Prostate gland (tissue), 2 donors: Measurements from ENCODE around the gene SRPK3. TPM values are rescaled to one million over a fixed set of nuclear protein-coding genes. Genes with fewer than 3 reads are reported as not detected.

ENCODE experiments used
- DNase-seq: peaks from one replicate; pipeline ENCODE4 v3.0.0-alpha.2; 2019; ENCODE audit warnings: low spot score
- H3K27ac ChIP-seq, 2 donors: fragments of 200-600 bp; sonication (generic); 2 replicates each; pipeline ENCODE4 v1.5.1; 2017 to 2019
- H3K27me3 ChIP-seq: fragments of 200-600 bp; sonication (generic); replicated peaks from 2 replicates; pipeline ENCODE4 v1.5.1; 2019; ENCODE audit not compliant: insufficient read depth
- H3K36me3 ChIP-seq, 2 donors: fragments of 200-600 bp; sonication (generic); 1 replicate in 1 of 2; 2 replicates in 1 of 2; pipeline versions ENCODE4 v1.5.1 to v1.8.1; 2017 to 2019
- H3K4me1 ChIP-seq: fragments of 200-600 bp; sonication (generic); replicated peaks from 2 replicates; pipeline ENCODE4 v1.5.1; 2019
- H3K4me3 ChIP-seq, 2 donors: fragments of 200-600 bp; sonication (generic); 2 replicates each; pipeline ENCODE4 v1.5.1; 2017 to 2019
- H3K9me3 ChIP-seq: fragments of 200-600 bp; sonication (generic); 2 replicates; pipeline ENCODE4 v1.5.1; 2017
- POLR2A ChIP-seq: fragments of 450-650 bp; IDR thresholded peaks from one replicate; pipeline ENCODE4 v1.6.1; 2016; ENCODE audit warnings: antibody characterized with exemption, mild to moderate bottlenecking
- POLR2AphosphoS5 ChIP-seq: sonication (generic); formaldehyde crosslinking; IDR thresholded peaks from one replicate; pipeline ENCODE4 v1.6.1; 2017; ENCODE audit warnings: antibody characterized with exemption
- WGBS: methylation state at CpG from one replicate; pipeline ENCODE4 v1.1.5; 2018; 5-methylcytosine and 5-hydroxymethylcytosine counted together
- intact Hi-C: fragments of 100-400 bp; cut with DNase I; formaldehyde crosslinking; loops from one replicate; pipeline ENCODE4 v1.14.2; 2022
- total RNA-seq, 2 donors: library from RNA; depleted of rRNA; stranded (reverse); fragments of >200 nt; gene quantifications; one replicate each; pipeline ENCODE4 v1.1.0, GENCODE V29; 2016
- TF ChIP-seq, protein P1 (sequence below), 4 experiments: fragments of 200-600 bp in 2 of 4; fragments of 450-650 bp in 2 of 4; sonication (generic) in 2 of 4; IDR thresholded peaks; 1 replicate in 3 of 4; 2 replicates in 1 of 4; pipeline ENCODE4 v1.5.1; 2016 to 2019; ENCODE audit warnings: antibody characterized with exemption in 4 of 4, mild to moderate bottlenecking in 2 of 4, moderate library complexity in 2 of 4

Gene SRPK3
- total RNA-seq, 2 donors from 2014 or later, result 1.4 to 2.7 TPM

DNA sequence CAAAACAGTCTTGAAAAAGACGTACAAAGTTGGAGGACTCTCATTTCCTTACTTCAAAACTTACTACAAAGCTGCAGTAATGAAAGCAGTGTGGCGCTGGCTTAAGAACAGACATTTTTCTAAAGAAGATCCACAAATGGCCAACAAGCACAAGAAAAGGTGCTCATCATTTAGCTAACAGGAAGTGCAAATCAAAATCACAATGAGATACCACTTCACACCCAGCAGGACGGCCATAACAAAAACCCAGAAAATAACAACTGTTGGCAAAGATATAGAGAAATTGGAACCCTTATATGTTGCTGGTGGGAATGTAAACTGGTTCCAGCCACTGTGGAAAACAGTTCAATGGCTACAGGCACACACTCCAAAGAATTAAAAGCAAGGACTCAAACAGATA lies 46.2 kb downstream of the SRPK3 start:
- H3K4me3 ChIP-seq, result no peak overlapping the region
- DNase-seq, result no peak
- H3K4me1 ChIP-seq, result no peaks in the 10 kb centered on the region
- no peaks in the 10 kb centered on the region for H3K27me3 ChIP-seq
- TF ChIP-seq POLR2AphosphoS5 (no peak), POLR2A (no peak)
- TF ChIP-seq, protein P1, sequence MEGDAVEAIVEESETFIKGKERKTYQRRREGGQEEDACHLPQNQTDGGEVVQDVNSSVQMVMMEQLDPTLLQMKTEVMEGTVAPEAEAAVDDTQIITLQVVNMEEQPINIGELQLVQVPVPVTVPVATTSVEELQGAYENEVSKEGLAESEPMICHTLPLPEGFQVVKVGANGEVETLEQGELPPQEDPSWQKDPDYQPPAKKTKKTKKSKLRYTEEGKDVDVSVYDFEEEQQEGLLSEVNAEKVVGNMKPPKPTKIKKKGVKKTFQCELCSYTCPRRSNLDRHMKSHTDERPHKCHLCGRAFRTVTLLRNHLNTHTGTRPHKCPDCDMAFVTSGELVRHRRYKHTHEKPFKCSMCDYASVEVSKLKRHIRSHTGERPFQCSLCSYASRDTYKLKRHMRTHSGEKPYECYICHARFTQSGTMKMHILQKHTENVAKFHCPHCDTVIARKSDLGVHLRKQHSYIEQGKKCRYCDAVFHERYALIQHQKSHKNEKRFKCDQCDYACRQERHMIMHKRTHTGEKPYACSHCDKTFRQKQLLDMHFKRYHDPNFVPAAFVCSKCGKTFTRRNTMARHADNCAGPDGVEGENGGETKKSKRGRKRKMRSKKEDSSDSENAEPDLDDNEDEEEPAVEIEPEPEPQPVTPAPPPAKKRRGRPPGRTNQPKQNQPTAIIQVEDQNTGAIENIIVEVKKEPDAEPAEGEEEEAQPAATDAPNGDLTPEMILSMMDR (IDR thresholded peaks at IDR 0.05), result no peak
- no peaks in the 10 kb centered on the region for H3K9me3 ChIP-seq
- WGBS, result 85% methylated on average over 3 of the region's 3 CpGs
- intact Hi-C loops, result no loop called here
- H3K27ac ChIP-seq, result no peak overlapping the region
- no peaks in the 10 kb centered on the region for H3K36me3 ChIP-seq

DNA sequence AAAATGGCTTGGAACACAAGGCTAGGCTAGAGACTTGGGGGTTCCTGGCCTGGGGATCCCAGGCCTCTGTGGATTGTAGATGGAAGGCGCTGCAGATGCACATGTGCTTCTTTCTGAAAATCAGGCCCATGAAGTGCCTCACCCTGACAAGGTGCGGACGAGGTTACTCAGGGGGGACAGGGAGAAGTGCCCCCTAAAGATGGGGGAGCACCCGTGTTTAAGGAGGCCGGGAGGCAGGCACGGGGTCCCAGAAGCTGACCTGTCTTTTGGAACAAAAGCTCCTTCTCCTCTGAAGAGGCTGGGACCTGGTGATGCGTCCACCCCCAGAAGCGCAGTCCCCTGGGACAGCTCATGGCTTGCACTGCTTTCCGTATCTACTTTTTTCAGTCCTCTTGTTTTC lies 47.1 kb downstream of the SRPK3 start:
- no peak overlapping the region for H3K27ac ChIP-seq
- TF ChIP-seq POLR2A (no peak), POLR2AphosphoS5 (no peak)
- TF ChIP-seq, protein P1 (IDR thresholded peaks at IDR 0.05), result no peak
- intact Hi-C loops, result no loop called here
- 91% methylated on average over 9 of the region's 9 CpGs for WGBS
- H3K9me3 ChIP-seq, result no peaks in the 10 kb centered on the region
- no peaks in the 10 kb centered on the region for H3K36me3 ChIP-seq
- H3K27me3 ChIP-seq, result no peaks in the 10 kb centered on the region
- no peak for DNase-seq
- no peak overlapping the region for H3K4me3 ChIP-seq
- no peaks in the 10 kb centered on the region for H3K4me1 ChIP-seq

DNA sequence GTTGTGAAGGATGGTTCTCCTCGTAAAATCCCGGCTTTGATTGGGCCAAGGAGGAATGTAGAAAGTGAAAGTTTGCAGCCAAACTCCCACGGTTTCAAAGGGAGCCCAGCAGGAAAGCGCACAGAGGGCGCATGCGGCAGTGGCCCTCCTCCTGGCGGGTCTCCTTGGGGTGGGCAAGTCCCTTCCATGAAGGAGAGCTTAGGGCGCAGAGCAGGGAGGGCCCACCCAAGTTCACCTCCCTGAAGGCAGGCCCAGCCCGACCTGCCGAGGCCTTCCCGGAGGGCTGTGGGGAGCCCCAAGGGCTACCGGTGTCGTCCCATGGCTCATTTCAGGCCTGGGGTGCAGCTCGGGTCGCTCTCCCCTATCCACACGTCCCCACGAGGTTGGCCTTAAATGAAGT lies 47.5 kb downstream of the SRPK3 start:
- H3K27ac ChIP-seq, result no peak overlapping the region
- TF ChIP-seq POLR2A (no peak), POLR2AphosphoS5 (no peak)
- TF ChIP-seq, protein P1 (IDR thresholded peaks at IDR 0.05), result no peak
- no peaks in the 10 kb centered on the region for H3K27me3 ChIP-seq
- no peaks in the 10 kb centered on the region for H3K36me3 ChIP-seq
- intact Hi-C loops, result no loop called here
- H3K4me3 ChIP-seq, result no peak overlapping the region
- no peak for DNase-seq
- no peaks in the 10 kb centered on the region for H3K9me3 ChIP-seq
- WGBS, result 35% methylated on average over 3 of the region's 17 CpGs
- H3K4me1 ChIP-seq, result no peaks in the 10 kb centered on the region

DNA sequence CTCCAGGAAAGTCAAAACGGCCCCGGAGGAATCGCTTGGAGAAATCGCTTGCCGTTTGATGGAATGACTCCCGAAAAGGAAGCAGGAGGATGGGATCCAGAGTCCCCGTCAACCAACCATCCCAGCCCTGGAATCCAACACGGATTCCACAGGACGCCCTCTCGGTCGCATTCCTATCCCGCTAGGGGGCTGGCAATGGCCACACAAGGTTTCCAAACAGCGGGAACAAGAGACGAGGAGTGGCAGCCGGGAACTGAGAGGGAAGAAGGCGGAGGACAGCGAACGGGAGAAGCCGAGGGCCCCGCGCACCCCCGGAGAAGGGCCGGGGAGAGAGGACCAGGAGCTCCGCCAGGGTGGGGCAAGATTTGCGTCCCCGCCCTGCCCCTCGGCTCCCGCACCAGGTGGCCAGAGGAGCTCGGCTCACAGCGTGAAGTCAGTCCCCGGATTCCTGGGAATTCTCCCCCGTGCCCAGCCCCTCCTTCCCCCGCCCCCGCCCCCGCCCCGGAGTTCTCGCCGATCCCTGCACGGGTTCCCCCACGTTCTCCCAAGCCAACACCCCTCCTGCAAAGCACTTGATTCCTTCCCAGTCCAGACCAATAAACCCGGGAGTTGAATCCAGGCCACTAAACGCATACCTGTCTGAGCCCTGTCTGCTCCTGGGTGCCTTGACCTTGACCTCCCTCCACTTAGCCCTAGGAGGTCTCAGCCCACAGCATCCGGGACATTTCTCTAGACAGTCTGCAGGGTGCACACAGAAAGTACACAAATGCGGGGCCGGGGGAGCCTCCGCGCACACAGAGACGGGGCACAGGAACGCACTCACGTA lies 48.1 kb downstream of the SRPK3 start:
- TF ChIP-seq POLR2A (no peak), POLR2AphosphoS5 (no peak)
- TF ChIP-seq, protein P1 (IDR thresholded peaks at IDR 0.05), result no peak
- intact Hi-C loops, result no loop called here
- no peak for DNase-seq
- no peaks in the 10 kb centered on the region for H3K4me1 ChIP-seq
- 12% methylated on average over 34 of the region's 50 CpGs for WGBS
- no peaks in the 10 kb centered on the region for H3K9me3 ChIP-seq
- H3K4me3 ChIP-seq, result no peak overlapping the region
- no peaks in the 10 kb centered on the region for H3K36me3 ChIP-seq
- no peaks in the 10 kb centered on the region for H3K27me3 ChIP-seq
- no peak overlapping the region for H3K27ac ChIP-seq

DNA sequence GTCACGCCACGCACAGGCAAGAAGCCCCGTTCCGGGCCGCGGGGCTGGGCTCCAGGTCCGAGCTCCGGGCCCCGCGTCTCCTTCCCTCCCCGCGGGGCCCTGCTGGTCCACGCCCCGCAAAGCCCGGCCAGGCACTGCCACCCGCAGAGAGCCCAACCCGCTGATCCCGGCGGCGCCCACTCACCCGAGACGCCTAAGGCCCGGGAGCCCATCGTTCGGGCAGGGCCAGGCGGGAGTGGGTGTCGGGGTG lies 48.6 kb downstream of the SRPK3 start:
- WGBS, result 0% methylated on average over 6 of the region's 27 CpGs
- Histone ChIP-seq H3K9me3 (no peaks in the 10 kb centered on the region), H3K4me3 (peak overlapping the region; percentile 22), H3K27ac (no peak overlapping the region), H3K4me1 (no peaks in the 10 kb centered on the region), H3K27me3 (no peaks in the 10 kb centered on the region), H3K36me3 (no peaks in the 10 kb centered on the region)
- DNase-seq, result no peak
- intact Hi-C loops, result no loop called here
- no peak for TF ChIP-seq POLR2AphosphoS5
- TF ChIP-seq, protein P1 (IDR thresholded peaks at IDR 0.05), result no peak
- no peak for TF ChIP-seq POLR2A
